Panc1 (cell line): ENCODE data around the gene APEX1. TPM values are rescaled to one million over a fixed set of nuclear protein-coding genes. Genes with fewer than 3 reads are reported as not detected.

ENCODE experiments used
- ATAC-seq: fragments of 200-7000 bp; cut with Tn5 transposase; 2 replicates; pipeline ENCODE4 v1.9.1; 2020; ENCODE audit warnings: mild to moderate bottlenecking, moderate library complexity
- BruUV-seq: library from RNA; stranded (reverse); fragments of 400-500 nt; replicated peaks from 2 replicates; lab custom pipeline; 2021; lab: Mats Ljungman, UMichigan
- CTCF ChIA-PET: fragments of 300-600 bp; sonication (Branson Sonifier 250); formaldehyde crosslinking; loops from one replicate; lab custom pipeline; 2022; ENCODE audit warnings: antibody characterized with exemption; lab: Charles Lee
- POLR2A ChIA-PET: fragments of 300-600 bp; sonication (Branson Sonifier 250); formaldehyde crosslinking; loops from one replicate; lab custom pipeline; 2022; ENCODE audit warnings: antibody characterized with exemption; lab: Charles Lee
- DNase-seq: peaks from one replicate; pipeline ENCODE4 v3.0.0-alpha.2; 2010; ENCODE audit warnings: low read depth, low spot score
- H3K27ac ChIP-seq: 2 replicates; pipeline ENCODE4 v1.5.1; 2011; ENCODE audit warnings: mild to moderate bottlenecking, low read length, inconsistent platforms
- H3K27me3 ChIP-seq: fragments of 200-500 bp; sonication (Bioruptor generic); 2 replicates; pipeline ENCODE4 v1.6.0; 2014; ENCODE audit warnings: low read length, inconsistent platforms; ENCODE audit not compliant: control insufficient read depth, insufficient read depth
- H3K36me3 ChIP-seq: fragments of 200-500 bp; sonication (Bioruptor generic); 2 replicates; pipeline ENCODE4 v1.5.1; 2014; ENCODE audit warnings: inconsistent platforms, mild to moderate bottlenecking, low read length, moderate library complexity; ENCODE audit not compliant: control insufficient read depth, insufficient read depth
- H3K4me1 ChIP-seq: 2 replicates; pipeline ENCODE4 v1.5.1; 2011; ENCODE audit warnings: inconsistent platforms, mild to moderate bottlenecking, low read length, moderate library complexity; ENCODE audit not compliant: control insufficient read depth, insufficient read depth
- H3K4me3 ChIP-seq, 2 experiments: 2 replicates each; pipeline ENCODE4 v1.5.1; 2011 to 2012; ENCODE audit warnings: low read depth in 2 of 2, low read length in 2 of 2, mild to moderate bottlenecking in 2 of 2, inconsistent platforms in 1 of 2, moderate library complexity in 1 of 2
- H3K9me3 ChIP-seq: fragments of 200-500 bp; sonication (Bioruptor generic); 2 replicates; pipeline ENCODE4 v1.5.1; 2014; ENCODE audit warnings: low read depth, mild to moderate bottlenecking, inconsistent platforms, low read length, moderate library complexity; ENCODE audit not compliant: control insufficient read depth, insufficient read depth
- POLR2AphosphoS5 ChIP-seq: IDR thresholded peaks from 2 replicates; pipeline ENCODE4 v1.6.1; 2012; ENCODE audit warnings: mild to moderate bottlenecking, low read depth, low read length, moderate library complexity
- SIN3A ChIP-seq: IDR thresholded peaks from 2 replicates; pipeline ENCODE4 v1.6.1; 2012; ENCODE audit warnings: low read depth, mild to moderate bottlenecking, low read length, moderate library complexity, borderline replicate concordance; ENCODE audit not compliant: insufficient read depth
- TCF7L2 ChIP-seq: IDR thresholded peaks from 2 replicates; pipeline ENCODE4 v1.6.1; 2011; ENCODE audit warnings: mild to moderate bottlenecking, low read depth, low read length, inconsistent platforms
- in situ Hi-C: cut with HindIII; loops from 2 replicates; pipeline ENCODE4 v1.10.0; 2016; ENCODE audit warnings: low sequenced_read_pairs, low pct_unique_long_range_greater_than_20kb
- intact Hi-C: fragments of 100-400 bp; cut with micrococcal nuclease; formaldehyde crosslinking; loops from one replicate; pipeline ENCODE4 v1.10.0; 2022; ENCODE audit not compliant: unreplicated experiment
- total RNA-seq: library from RNA; stranded (reverse); gene quantifications from one replicate; pipeline ENCODE4 v1.2.1, GENCODE V29; 2021; ENCODE audit not compliant: unreplicated experiment
- TF ChIP-seq, protein P1 (sequence below), 2 experiments: IDR thresholded peaks; 2 replicates each; pipeline ENCODE4 v1.6.1; 2011 to 2012; ENCODE audit warnings: low read depth in 2 of 2, control low read depth in 1 of 2, low read length in 1 of 2, mild to moderate bottlenecking in 1 of 2, moderate library complexity in 1 of 2; ENCODE audit not compliant: insufficient read depth in 1 of 2
- TF ChIP-seq, protein P2 (sequence below): fragments of 450-650 bp; IDR thresholded peaks from 2 replicates; pipeline ENCODE4 v1.5.1; 2017; ENCODE audit warnings: mild to moderate bottlenecking

APEX1 gene
- total RNA-seq, 1 experiment from 2014 or later: 163 TPM

DNA sequence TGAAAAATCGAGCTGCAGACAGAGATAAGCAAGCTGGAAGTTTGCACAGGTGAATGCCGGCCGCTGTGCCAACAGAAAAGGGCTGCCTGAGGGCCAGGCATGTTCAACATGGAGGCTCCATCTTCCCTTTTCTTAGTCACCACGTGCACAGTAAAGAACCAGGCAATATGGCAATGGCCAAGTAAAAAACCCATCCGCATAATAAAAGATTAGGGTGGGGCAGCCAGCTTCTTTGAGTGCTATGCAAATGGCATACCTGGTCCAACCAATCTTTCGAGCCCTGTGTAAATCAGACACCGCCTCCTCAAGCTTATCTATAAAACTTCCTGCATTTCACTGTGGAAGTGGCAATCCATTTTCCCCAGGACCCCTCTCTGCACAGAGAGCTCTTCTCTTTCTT, 30.9 kb downstream of the APEX1 start:
- no peak overlapping the region for H3K27ac ChIP-seq
- H3K36me3 ChIP-seq: no peaks in the 10 kb centered on the region
- H3K27me3 ChIP-seq: no peaks in the 10 kb centered on the region
- DNase-seq: no peak
- H3K4me1 ChIP-seq: no peaks in the 10 kb centered on the region
- in situ Hi-C loops: no loop called here
- BruUV-seq: no TSS peak
- POLR2A ChIA-PET: no interaction called here
- no peaks in the 10 kb centered on the region for H3K9me3 ChIP-seq
- intact Hi-C loops: no loop called here
- no peak for ATAC-seq
- H3K4me3 ChIP-seq: no peak overlapping the region
- CTCF ChIA-PET: no interaction called here
- TF ChIP-seq TCF7L2: no peak
- TF ChIP-seq, protein P1, sequence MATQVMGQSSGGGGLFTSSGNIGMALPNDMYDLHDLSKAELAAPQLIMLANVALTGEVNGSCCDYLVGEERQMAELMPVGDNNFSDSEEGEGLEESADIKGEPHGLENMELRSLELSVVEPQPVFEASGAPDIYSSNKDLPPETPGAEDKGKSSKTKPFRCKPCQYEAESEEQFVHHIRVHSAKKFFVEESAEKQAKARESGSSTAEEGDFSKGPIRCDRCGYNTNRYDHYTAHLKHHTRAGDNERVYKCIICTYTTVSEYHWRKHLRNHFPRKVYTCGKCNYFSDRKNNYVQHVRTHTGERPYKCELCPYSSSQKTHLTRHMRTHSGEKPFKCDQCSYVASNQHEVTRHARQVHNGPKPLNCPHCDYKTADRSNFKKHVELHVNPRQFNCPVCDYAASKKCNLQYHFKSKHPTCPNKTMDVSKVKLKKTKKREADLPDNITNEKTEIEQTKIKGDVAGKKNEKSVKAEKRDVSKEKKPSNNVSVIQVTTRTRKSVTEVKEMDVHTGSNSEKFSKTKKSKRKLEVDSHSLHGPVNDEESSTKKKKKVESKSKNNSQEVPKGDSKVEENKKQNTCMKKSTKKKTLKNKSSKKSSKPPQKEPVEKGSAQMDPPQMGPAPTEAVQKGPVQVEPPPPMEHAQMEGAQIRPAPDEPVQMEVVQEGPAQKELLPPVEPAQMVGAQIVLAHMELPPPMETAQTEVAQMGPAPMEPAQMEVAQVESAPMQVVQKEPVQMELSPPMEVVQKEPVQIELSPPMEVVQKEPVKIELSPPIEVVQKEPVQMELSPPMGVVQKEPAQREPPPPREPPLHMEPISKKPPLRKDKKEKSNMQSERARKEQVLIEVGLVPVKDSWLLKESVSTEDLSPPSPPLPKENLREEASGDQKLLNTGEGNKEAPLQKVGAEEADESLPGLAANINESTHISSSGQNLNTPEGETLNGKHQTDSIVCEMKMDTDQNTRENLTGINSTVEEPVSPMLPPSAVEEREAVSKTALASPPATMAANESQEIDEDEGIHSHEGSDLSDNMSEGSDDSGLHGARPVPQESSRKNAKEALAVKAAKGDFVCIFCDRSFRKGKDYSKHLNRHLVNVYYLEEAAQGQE (IDR thresholded peaks at IDR 0.05; ENCODE audit: insufficient read depth in 1 of 2, low read depth in 2 of 2, low read length in 1 of 2): no peak
- TF ChIP-seq, protein P2, sequence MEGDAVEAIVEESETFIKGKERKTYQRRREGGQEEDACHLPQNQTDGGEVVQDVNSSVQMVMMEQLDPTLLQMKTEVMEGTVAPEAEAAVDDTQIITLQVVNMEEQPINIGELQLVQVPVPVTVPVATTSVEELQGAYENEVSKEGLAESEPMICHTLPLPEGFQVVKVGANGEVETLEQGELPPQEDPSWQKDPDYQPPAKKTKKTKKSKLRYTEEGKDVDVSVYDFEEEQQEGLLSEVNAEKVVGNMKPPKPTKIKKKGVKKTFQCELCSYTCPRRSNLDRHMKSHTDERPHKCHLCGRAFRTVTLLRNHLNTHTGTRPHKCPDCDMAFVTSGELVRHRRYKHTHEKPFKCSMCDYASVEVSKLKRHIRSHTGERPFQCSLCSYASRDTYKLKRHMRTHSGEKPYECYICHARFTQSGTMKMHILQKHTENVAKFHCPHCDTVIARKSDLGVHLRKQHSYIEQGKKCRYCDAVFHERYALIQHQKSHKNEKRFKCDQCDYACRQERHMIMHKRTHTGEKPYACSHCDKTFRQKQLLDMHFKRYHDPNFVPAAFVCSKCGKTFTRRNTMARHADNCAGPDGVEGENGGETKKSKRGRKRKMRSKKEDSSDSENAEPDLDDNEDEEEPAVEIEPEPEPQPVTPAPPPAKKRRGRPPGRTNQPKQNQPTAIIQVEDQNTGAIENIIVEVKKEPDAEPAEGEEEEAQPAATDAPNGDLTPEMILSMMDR: no peak

DNA sequence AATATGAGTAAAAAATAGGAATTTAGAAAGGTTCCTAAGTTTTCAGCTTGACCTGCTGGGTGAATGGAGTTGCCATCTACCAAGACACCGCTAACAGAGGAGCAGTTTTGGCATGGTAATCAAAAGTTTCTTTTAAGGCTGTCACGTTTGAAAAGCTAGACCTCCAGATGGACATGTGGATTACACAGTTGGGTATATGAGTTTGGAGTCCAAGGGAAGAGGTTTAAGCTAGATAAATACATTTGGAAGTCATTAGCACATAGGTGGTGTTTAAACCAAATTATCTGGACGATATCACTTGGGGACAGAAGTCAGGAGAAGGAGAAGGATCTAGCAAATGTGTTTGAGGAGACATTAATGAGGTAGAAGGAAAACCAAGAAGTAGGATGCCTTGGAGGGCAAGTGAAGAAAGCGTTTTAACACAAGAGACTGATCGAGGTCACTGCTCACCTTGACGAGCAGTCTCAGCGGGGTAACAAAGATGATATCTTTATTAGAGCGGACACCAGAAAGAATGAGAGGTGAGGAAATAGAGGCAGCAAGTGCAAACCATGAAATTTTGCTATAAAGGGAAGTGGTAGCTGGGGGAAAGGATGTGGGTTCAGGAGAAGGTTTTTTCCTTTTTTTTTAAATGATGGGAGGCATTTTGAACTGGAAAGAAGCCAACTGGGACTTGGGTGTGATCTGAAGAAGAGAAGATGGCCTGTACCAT, 31.8 kb downstream of the APEX1 start:
- Histone ChIP-seq H3K4me1 (no peaks in the 10 kb centered on the region), H3K9me3 (no peaks in the 10 kb centered on the region), H3K27ac (no peak overlapping the region), H3K36me3 (no peaks in the 10 kb centered on the region), H3K27me3 (no peaks in the 10 kb centered on the region), H3K4me3 (no peak overlapping the region)
- DNase-seq (no peak), ATAC-seq (no peak)
- ChIA-PET POLR2A (no interaction called here), CTCF (interaction anchor here (0.8 kb wide), 1 partner anchor 120 kb away, joined by 3 read pairs; no protein-coding TSS in a partner anchor)
- intact Hi-C loops (no loop called here), in situ Hi-C loops (no loop called here)
- BruUV-seq: no TSS peak
- TF ChIP-seq POLR2AphosphoS5 (no peak), TCF7L2 (no peak)

DNA sequence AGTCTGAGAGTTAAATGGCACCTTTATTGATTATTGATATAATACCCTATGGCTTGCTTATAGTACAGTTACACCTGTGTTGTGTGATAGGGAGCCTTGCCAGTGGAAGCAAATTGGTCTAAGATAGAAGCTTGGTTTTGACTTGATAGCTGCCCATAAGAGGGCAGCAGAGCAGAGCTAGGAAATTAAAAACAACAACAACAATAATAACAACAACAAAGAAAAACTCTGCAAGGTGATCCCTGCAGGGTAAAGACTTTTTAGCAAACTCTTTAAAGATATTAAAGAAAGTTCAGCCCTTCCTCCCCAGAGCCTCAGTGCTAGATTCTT, 32.3 kb downstream of the APEX1 start:
- no peaks in the 10 kb centered on the region for H3K9me3 ChIP-seq
- in situ Hi-C loops: no loop called here
- POLR2A ChIA-PET: no interaction called here
- no peak overlapping the region for H3K4me3 ChIP-seq
- no peak overlapping the region for H3K27ac ChIP-seq
- no peak for DNase-seq
- intact Hi-C loops: no loop called here
- H3K27me3 ChIP-seq: no peaks in the 10 kb centered on the region
- no peak for ATAC-seq
- CTCF ChIA-PET: interaction anchor here (0.8 kb wide), 1 partner anchor 120 kb away, joined by 3 read pairs; no protein-coding TSS in a partner anchor
- BruUV-seq: no TSS peak
- H3K4me1 ChIP-seq: no peaks in the 10 kb centered on the region
- TF ChIP-seq SIN3A (no peak), POLR2AphosphoS5 (no peak), TCF7L2 (no peak)
- TF ChIP-seq, protein P1 (IDR thresholded peaks at IDR 0.05; ENCODE audit: insufficient read depth in 1 of 2, low read depth in 2 of 2, low read length in 1 of 2): no peak
- TF ChIP-seq, protein P2: peak; percentile 30; the same call in 1 of the 2 replicates
- no peaks in the 10 kb centered on the region for H3K36me3 ChIP-seq
